DOHH2 (cell line): ENCODE results near the gene MTHFD2L.

Source experiments
- H3F3A ChIP-seq: fragments of 200-600 bp; sonication (generic), shearing (Covaris generic); 2 replicates; pipeline ENCODE4 v1.6.0; 2016; ENCODE audit warnings: antibody characterized with exemption, mild to moderate bottlenecking; ENCODE audit not compliant: control insufficient read depth, insufficient read depth
- H3K27ac ChIP-seq: fragments of 200-600 bp; sonication (generic); 2 replicates; pipeline ENCODE4 v1.5.1; 2014; ENCODE audit warnings: low read depth, mild to moderate bottlenecking, low read length, moderate library complexity
- H3K27me3 ChIP-seq: fragments of 200-600 bp; sonication (generic); 2 replicates; pipeline ENCODE4 v1.6.1; 2014; ENCODE audit warnings: mild to moderate bottlenecking, low read length, mixed read lengths; ENCODE audit not compliant: control insufficient read depth
- H3K36me3 ChIP-seq: fragments of 200-600 bp; sonication (generic); 2 replicates; pipeline ENCODE4 v1.6.1; 2014; ENCODE audit warnings: mild to moderate bottlenecking, low read length, moderate library complexity, mixed read lengths; ENCODE audit not compliant: control insufficient read depth
- H3K4me1 ChIP-seq: fragments of 200-600 bp; sonication (generic); 2 replicates; pipeline ENCODE4 v1.6.1; 2014; ENCODE audit warnings: mild to moderate bottlenecking, low read length, mixed read lengths; ENCODE audit not compliant: control insufficient read depth
- H3K4me2 ChIP-seq: fragments of 200-600 bp; sonication (generic); 2 replicates; pipeline ENCODE4 v1.6.0; 2014; ENCODE audit warnings: mild to moderate bottlenecking, low read length, moderate library complexity
- H3K4me3 ChIP-seq: fragments of 200-600 bp; sonication (generic); 2 replicates; pipeline ENCODE4 v1.5.1; 2014; ENCODE audit warnings: mild to moderate bottlenecking, low read length, mixed read lengths
- H3K79me2 ChIP-seq: fragments of 200-600 bp; sonication (generic); 2 replicates; pipeline ENCODE4 v1.6.1; 2014; ENCODE audit warnings: mild to moderate bottlenecking, low read length, mixed read lengths; ENCODE audit not compliant: control insufficient read depth
- H3K9me2 ChIP-seq: fragments of 200-600 bp; sonication (generic); replicated peaks from 2 replicates; pipeline ENCODE4 v1.6.1; 2014; ENCODE audit warnings: mild to moderate bottlenecking, low read length, mixed read lengths; ENCODE audit not compliant: control insufficient read depth
- H3K9me3 ChIP-seq: fragments of 200-600 bp; sonication (generic); 2 replicates; pipeline ENCODE4 v1.6.1; 2014; ENCODE audit warnings: antibody characterized with exemption, low read length, mixed read lengths; ENCODE audit not compliant: control insufficient read depth, insufficient read depth
- H4K20me1 ChIP-seq: fragments of 200-600 bp; sonication (generic); 2 replicates; pipeline ENCODE4 v1.6.0; 2014; ENCODE audit warnings: low read depth, mild to moderate bottlenecking, antibody characterized with exemption, low read length, moderate library complexity; ENCODE audit not compliant: control insufficient read depth, insufficient read depth
- EZH2phosphoT487 ChIP-seq: fragments of 200-600 bp; sonication (generic); IDR thresholded peaks from 2 replicates; pipeline ENCODE4 v1.6.1; 2017; ENCODE audit warnings: borderline replicate concordance, mild to moderate bottlenecking, antibody characterized with exemption, low read length, moderate library complexity, mixed read lengths
- TF ChIP-seq, protein P1 (sequence below): fragments of 200-600 bp; sonication (generic); IDR thresholded peaks from one replicate; pipeline ENCODE4 v1.5.1; 2014; ENCODE audit warnings: antibody characterized with exemption, mild to moderate bottlenecking, low read depth, low read length; ENCODE audit not compliant: poor library complexity, severe bottlenecking

MTHFD2L gene

DNA sequence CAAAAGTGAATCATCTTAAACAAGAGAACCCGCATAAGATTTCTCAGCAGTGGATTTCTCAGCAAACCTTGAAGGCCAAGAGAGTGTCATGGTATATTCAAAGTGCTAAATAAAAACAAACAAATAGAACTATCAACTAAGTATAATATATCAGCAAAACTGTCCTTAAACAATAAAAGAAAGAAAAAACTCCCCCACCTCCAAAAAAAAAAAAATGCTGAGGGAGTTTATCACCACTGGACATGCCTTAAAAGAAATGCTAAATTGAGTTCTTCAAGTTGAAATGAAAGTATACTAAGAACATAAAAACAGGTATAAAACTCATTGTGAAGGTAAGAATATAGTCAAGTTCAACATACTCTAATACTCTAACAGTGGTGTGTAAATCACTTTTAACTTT, 96.5 kb downstream of the MTHFD2L start:
- Histone ChIP-seq H3K79me2 (no peaks in the 10 kb centered on the region), H3K27ac (no peak overlapping the region), H3F3A (no peaks in the 10 kb centered on the region), H4K20me1 (no peaks in the 10 kb centered on the region), H3K4me2 (no peak overlapping the region), H3K9me2 (no peaks in the 10 kb centered on the region), H3K4me3 (no peak overlapping the region), H3K36me3 (no peaks in the 10 kb centered on the region), H3K27me3 (no peaks in the 10 kb centered on the region), H3K4me1 (no peaks in the 10 kb centered on the region), H3K9me3 (peaks cover 17% of the 10 kb centered on the region; the same call in 1 of the 2 replicates)
- TF ChIP-seq, protein P1, sequence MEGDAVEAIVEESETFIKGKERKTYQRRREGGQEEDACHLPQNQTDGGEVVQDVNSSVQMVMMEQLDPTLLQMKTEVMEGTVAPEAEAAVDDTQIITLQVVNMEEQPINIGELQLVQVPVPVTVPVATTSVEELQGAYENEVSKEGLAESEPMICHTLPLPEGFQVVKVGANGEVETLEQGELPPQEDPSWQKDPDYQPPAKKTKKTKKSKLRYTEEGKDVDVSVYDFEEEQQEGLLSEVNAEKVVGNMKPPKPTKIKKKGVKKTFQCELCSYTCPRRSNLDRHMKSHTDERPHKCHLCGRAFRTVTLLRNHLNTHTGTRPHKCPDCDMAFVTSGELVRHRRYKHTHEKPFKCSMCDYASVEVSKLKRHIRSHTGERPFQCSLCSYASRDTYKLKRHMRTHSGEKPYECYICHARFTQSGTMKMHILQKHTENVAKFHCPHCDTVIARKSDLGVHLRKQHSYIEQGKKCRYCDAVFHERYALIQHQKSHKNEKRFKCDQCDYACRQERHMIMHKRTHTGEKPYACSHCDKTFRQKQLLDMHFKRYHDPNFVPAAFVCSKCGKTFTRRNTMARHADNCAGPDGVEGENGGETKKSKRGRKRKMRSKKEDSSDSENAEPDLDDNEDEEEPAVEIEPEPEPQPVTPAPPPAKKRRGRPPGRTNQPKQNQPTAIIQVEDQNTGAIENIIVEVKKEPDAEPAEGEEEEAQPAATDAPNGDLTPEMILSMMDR, result no peak
- no peak for TF ChIP-seq EZH2phosphoT487

- H3K79me2 ChIP-seq, result no peaks in the 10 kb centered on the region
- H3K36me3 ChIP-seq, result no peaks in the 10 kb centered on the region
- H3K4me3 ChIP-seq, result no peak overlapping the region
- no peak overlapping the region for H3K27ac ChIP-seq
- no peaks in the 10 kb centered on the region for H3K27me3 ChIP-seq
- H4K20me1 ChIP-seq, result no peaks in the 10 kb centered on the region
- H3K4me1 ChIP-seq, result no peaks in the 10 kb centered on the region
- no peak overlapping the region for H3K4me2 ChIP-seq
- H3K9me2 ChIP-seq, result no peaks in the 10 kb centered on the region
- peaks cover 17% of the 10 kb centered on the region; the same call in 1 of the 2 replicates for H3K9me3 ChIP-seq
- H3F3A ChIP-seq, result no peaks in the 10 kb centered on the region
- TF ChIP-seq, protein P1, result no peak
- no peak for TF ChIP-seq EZH2phosphoT487
Measured at GRCh38 chr4:74255096-74255495, 97.2 kb downstream of the MTHFD2L start.

DNA sequence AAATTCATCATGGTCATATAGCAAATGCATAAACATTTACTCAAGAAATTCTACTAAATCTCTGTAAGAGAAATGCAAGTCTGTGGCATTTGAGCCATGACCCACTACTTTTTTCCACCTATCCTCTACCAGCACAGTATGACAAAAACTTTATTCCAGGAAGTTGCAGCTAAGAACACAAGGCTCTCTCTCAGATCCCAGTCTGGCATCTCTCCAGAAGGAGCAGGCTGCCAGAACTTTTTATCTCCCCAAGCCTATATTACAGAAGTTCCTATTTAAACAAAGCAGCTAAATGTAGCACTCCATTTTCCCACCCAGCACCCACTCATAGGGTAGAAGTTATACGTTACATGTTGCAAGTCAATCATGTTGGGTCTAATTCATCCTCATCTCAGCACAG, 101.0 kb downstream of the MTHFD2L start:
- Histone ChIP-seq H4K20me1 (no peaks in the 10 kb centered on the region), H3K4me1 (no peaks in the 10 kb centered on the region), H3F3A (no peaks in the 10 kb centered on the region), H3K9me3 (no peaks in the 10 kb centered on the region), H3K9me2 (no peaks in the 10 kb centered on the region), H3K36me3 (no peaks in the 10 kb centered on the region), H3K4me2 (no peak overlapping the region), H3K27ac (no peak overlapping the region), H3K79me2 (no peaks in the 10 kb centered on the region), H3K4me3 (no peak overlapping the region), H3K27me3 (no peaks in the 10 kb centered on the region)
- TF ChIP-seq, protein P1, result no peak
- no peak for TF ChIP-seq EZH2phosphoT487
